H1 (cell line): ENCODE data around the gene IARS2. TPM values are rescaled to one million over a fixed set of nuclear protein-coding genes. Genes with fewer than 3 reads are reported as not detected.
"Not testable (repeated sequence)": the region's sequence is repeated elsewhere in the genome, so short reads cannot be mapped to it uniquely, and the experiment has no call there.

Experiments used
- CTCF ChIA-PET: fragments of 300-600 bp; sonication (Branson Sonifier 250); formaldehyde crosslinking; loops from one replicate; lab custom pipeline; 2021; ENCODE audit not compliant: partially characterized antibody; lab: Charles Lee
- POLR2A ChIA-PET: fragments of 300-600 bp; sonication (Branson Sonifier 250); formaldehyde crosslinking; loops from one replicate; lab custom pipeline; 2021; ENCODE audit warnings: inconsistent platforms; ENCODE audit not compliant: partially characterized antibody; lab: Charles Lee
- DNase-seq, 2 experiments: peaks; one replicate each; pipeline versions ENCODE4 v3.0.0 to v3.0.0-alpha.2; 2010 to 2022; ENCODE audit warnings: low spot score in 2 of 2, low read depth in 1 of 2, mixed read lengths in 1 of 2
- FAIRE-seq: peaks from 2 replicates; lab custom pipeline; 2011; peaks lifted over from hg19 to GRCh38; lab: Jason Lieb, UNC
- H2AFZ ChIP-seq: 2 replicates; pipeline ENCODE4 v1.8.1; 2012; ENCODE audit warnings: low read length, inconsistent platforms
- H2AK5ac ChIP-seq: 2 replicates; pipeline ENCODE4 v1.6.1; 2013; ENCODE audit warnings: low read depth, low read length
- H2BK120ac ChIP-seq: replicated peaks from 2 replicates; pipeline ENCODE3; 2013; ENCODE audit warnings: low read depth, low read length, inconsistent platforms
- H2BK12ac ChIP-seq: 2 replicates; pipeline ENCODE4 v1.6.1; 2013; ENCODE audit warnings: low read depth, low read length
- H2BK15ac ChIP-seq: 2 replicates; pipeline ENCODE4 v1.6.1; 2013; ENCODE audit warnings: low read length
- H2BK20ac ChIP-seq: 2 replicates; pipeline ENCODE4 v1.6.1; 2013; ENCODE audit warnings: low read length
- H2BK5ac ChIP-seq: 2 replicates; pipeline ENCODE4 v1.6.1; 2013; ENCODE audit warnings: low read depth, low read length
- H3K14ac ChIP-seq: 2 replicates; pipeline ENCODE4 v1.6.1; 2013; ENCODE audit warnings: inconsistent platforms; ENCODE audit not compliant: insufficient read length
- H3K18ac ChIP-seq: 2 replicates; pipeline ENCODE4 v1.6.1; 2013; ENCODE audit warnings: low read length; ENCODE audit errors: extremely low read depth
- H3K23ac ChIP-seq: 2 replicates; pipeline ENCODE4 v1.6.1; 2013; ENCODE audit warnings: inconsistent platforms; ENCODE audit not compliant: insufficient read length
- H3K23me2 ChIP-seq: 2 replicates; pipeline ENCODE4 v1.6.1; 2013; ENCODE audit warnings: low read depth, low read length
- H3K27ac ChIP-seq: 2 replicates; pipeline ENCODE4 v1.6.1; 2011; ENCODE audit warnings: low read depth, low read length, inconsistent platforms
- H3K27me3 ChIP-seq, 4 experiments: replicated peaks in 1 of 4; 1 replicate in 1 of 4; 2 replicates in 3 of 4; pipeline versions ENCODE4 v1.6.1 to v1.8.1; 2011 to 2013; ENCODE audit warnings: low read length in 3 of 4, mild to moderate bottlenecking in 3 of 4, inconsistent platforms in 2 of 4, mixed read lengths in 2 of 4, moderate library complexity in 1 of 4; ENCODE audit not compliant: control insufficient read depth in 3 of 4, insufficient read depth in 3 of 4; ENCODE audit errors: extremely low read depth in 1 of 4
- H3K36me3 ChIP-seq, 4 experiments: 2 replicates each; pipeline versions ENCODE4 v1.6.1 to v1.8.1; 2011 to 2013; ENCODE audit warnings: mild to moderate bottlenecking in 4 of 4, low read length in 3 of 4, moderate library complexity in 2 of 4, control low read depth in 1 of 4, inconsistent platforms in 1 of 4; ENCODE audit not compliant: insufficient read depth in 4 of 4, control insufficient read depth in 2 of 4
- H3K4ac ChIP-seq: replicated peaks from 2 replicates; pipeline ENCODE3; 2013; ENCODE audit warnings: low read length, low read depth, mixed read lengths, inconsistent platforms; ENCODE audit not compliant: insufficient read length
- H3K4me1 ChIP-seq, 4 experiments: replicated peaks in 1 of 4; 1 replicate in 1 of 4; 2 replicates in 3 of 4; pipeline versions ENCODE4 v1.6.1 to v1.8.1; 2011 to 2013; ENCODE audit warnings: low read length in 3 of 4, inconsistent platforms in 2 of 4, mixed read lengths in 1 of 4; ENCODE audit not compliant: insufficient read depth in 4 of 4, control insufficient read depth in 3 of 4
- H3K4me2 ChIP-seq, 2 experiments: 2 replicates each; pipeline versions ENCODE4 v1.6.1 to v1.8.1; 2011 to 2013; ENCODE audit warnings: low read depth in 2 of 2, low read length in 2 of 2, control low read depth in 1 of 2, inconsistent platforms in 1 of 2, mild to moderate bottlenecking in 1 of 2; ENCODE audit not compliant: insufficient read depth in 1 of 2
- H3K4me3 ChIP-seq, 4 experiments: fragments of 200-600, 300-600 bp in 1 of 4; sonication (generic), shearing (Covaris generic), sonication (Bioruptor Twin) in 1 of 4; 2 replicates each; pipeline versions ENCODE4 v1.5.1 to v1.8.1; 2011 to 2016; ENCODE audit warnings: low read length in 4 of 4, low read depth in 3 of 4, control low read depth in 2 of 4, inconsistent platforms in 2 of 4, mild to moderate bottlenecking in 2 of 4, mixed read lengths in 1 of 4, moderate library complexity in 1 of 4; ENCODE audit not compliant: insufficient read depth in 2 of 4; ENCODE audit errors: extremely low read depth in 1 of 4
- H3K56ac ChIP-seq: replicated peaks from 2 replicates; pipeline ENCODE3; 2013; ENCODE audit warnings: low read depth, mild to moderate bottlenecking, mixed read lengths, low read length, inconsistent platforms; ENCODE audit not compliant: insufficient read length
- H3K79me1 ChIP-seq: 2 replicates; pipeline ENCODE4 v1.6.1; 2013; ENCODE audit warnings: low read depth, low read length, control low read depth
- H3K79me2 ChIP-seq, 2 experiments: 2 replicates each; pipeline versions ENCODE4 v1.6.1 to v1.8.1; 2012 to 2013; ENCODE audit warnings: low read length in 2 of 2, mild to moderate bottlenecking in 2 of 2, inconsistent platforms in 1 of 2; ENCODE audit not compliant: insufficient read depth in 2 of 2, control insufficient read depth in 1 of 2
- H3K9ac ChIP-seq, 4 experiments: replicated peaks in 1 of 4; 1 replicate in 1 of 4; 2 replicates in 3 of 4; pipeline versions ENCODE4 v1.6.1 to v1.8.1; 2011 to 2013; ENCODE audit warnings: low read depth in 3 of 4, low read length in 3 of 4, control low read depth in 2 of 4, mild to moderate bottlenecking in 2 of 4, moderate library complexity in 2 of 4, inconsistent platforms in 1 of 4; ENCODE audit errors: extremely low read depth in 1 of 4
- H3K9me3 ChIP-seq, 2 experiments: 2 replicates each; pipeline versions ENCODE4 v1.6.1 to v1.8.1; 2012 to 2013; ENCODE audit warnings: mild to moderate bottlenecking in 2 of 2, moderate library complexity in 2 of 2, control low read depth in 1 of 2, inconsistent platforms in 1 of 2, low read depth in 1 of 2, low read length in 1 of 2, mixed read lengths in 1 of 2; ENCODE audit not compliant: insufficient read depth in 2 of 2
- H4K20me1 ChIP-seq, 2 experiments: replicated peaks in 1 of 2; 2 replicates each; pipeline versions ENCODE3 to v1.8.1; 2011 to 2013; ENCODE audit warnings: inconsistent platforms in 2 of 2, low read length in 2 of 2, mild to moderate bottlenecking in 1 of 2; ENCODE audit not compliant: insufficient read depth in 2 of 2, control insufficient read depth in 1 of 2
- H4K5ac ChIP-seq: 2 replicates; pipeline ENCODE4 v1.6.1; 2013; ENCODE audit warnings: low read length, low read depth, mixed read lengths, inconsistent platforms; ENCODE audit not compliant: insufficient read length
- H4K8ac ChIP-seq: 2 replicates; pipeline ENCODE4 v1.8.0; 2013; ENCODE audit warnings: mild to moderate bottlenecking, moderate library complexity, low read length, inconsistent platforms; ENCODE audit not compliant: insufficient read depth; ENCODE audit errors: extremely low read depth
- H4K91ac ChIP-seq: replicated peaks from 2 replicates; pipeline ENCODE3; 2013; ENCODE audit warnings: low read length, mixed read lengths, inconsistent platforms; ENCODE audit not compliant: insufficient read length
- WGBS, 2 experiments: shearing (Covaris generic) in 1 of 2; methylation state at CpG; one replicate each; pipeline versions ENCODE4 v1.1.6 to v1.1.7; 2013 to 2015; ENCODE audit warnings: low lambda C conversion rate in 2 of 2, mixed read lengths in 2 of 2, inconsistent platforms in 1 of 2, low coverage in 1 of 2, missing lambda C conversion rate in 1 of 2; ENCODE audit not compliant: insufficient replicate concordance in 2 of 2, insufficient coverage in 1 of 2, insufficient read length in 1 of 2; ENCODE audit errors: extremely low coverage in 1 of 2, missing lambda C conversion rate in 1 of 2; 5-methylcytosine and 5-hydroxymethylcytosine counted together
- polyA plus RNA-seq, 7 experiments: library from polyadenylated mRNA; depleted of rRNA in 3 of 7; stranded (reverse) in 5 of 7; unstranded in 2 of 7; fragments of >200 nt in 5 of 7; fragments of 200-250 nt in 2 of 7; gene quantifications; 1 replicate in 5 of 7; 2 replicates in 1 of 7; 4 replicates in 1 of 7; pipeline versions ENCODE4 v1.2.1 to v1.2.3, GENCODE V29; 2011 to 2013; ENCODE audit warnings: missing spikeins in 2 of 7, mixed read lengths in 2 of 7
- total RNA-seq: library from RNA; stranded (reverse); fragmentation: NEBNext Ultra II Directional; extraction: Animal tissue kit (Norgen Biotek cat#: 25700); gene quantifications from 2 replicates; pipeline ENCODE4 v1.2.1, GENCODE V29; 2021

IARS2 gene
- total and polyA plus RNA-seq, 2 of the 8 experiments (the other 6 are each of a cell fraction or from before 2014, with no cell fraction given), result 15.0 to 69.8 TPM

GRCh38 chr1:220158530-220158929, 64.6 kb downstream of the IARS2 start:
- H2BK20ac ChIP-seq, H3K56ac ChIP-seq, H4K20me1 ChIP-seq, H2AK5ac ChIP-seq, H3K23me2 ChIP-seq, H3K27me3 ChIP-seq, H3K14ac ChIP-seq, H2BK5ac ChIP-seq, H2BK12ac ChIP-seq, H4K91ac ChIP-seq, POLR2A ChIA-PET, H2BK15ac ChIP-seq, H3K4me1 ChIP-seq, H3K27ac ChIP-seq, H3K9ac ChIP-seq, H3K4ac ChIP-seq, H3K79me1 ChIP-seq, H2AFZ ChIP-seq, H2BK120ac ChIP-seq, H3K79me2 ChIP-seq, H4K5ac ChIP-seq, DNase-seq, FAIRE-seq, H3K18ac ChIP-seq, H3K4me3 ChIP-seq, H4K8ac ChIP-seq, H3K9me3 ChIP-seq, H3K23ac ChIP-seq, H3K4me2 ChIP-seq: not testable (repeated sequence)
- WGBS, 2 experiments, result 88% methylated on average over 7 of the region's 7 CpGs; no CpG with 5 or more reads in 1 of the 2 experiments
- H3K36me3 ChIP-seq, result peaks cover 2 to 45% (median 31%) of the 10 kb centered on the region in 4 experiments; a peak in 6 of 8 replicates
- CTCF ChIA-PET, result interaction anchor here (0.7 to 1.4 kb wide), 3 partner anchors 46 to 551 kb away, joined by 3 to 6 read pairs (median 3); no protein-coding TSS in a partner anchor
